Panc1 (cell line): Measurements from ENCODE around the gene KCNAB1. TPM values are rescaled to one million over a fixed set of nuclear protein-coding genes. Genes with fewer than 3 reads are reported as not detected.

Source experiments
- ATAC-seq: fragments of 200-7000 bp; cut with Tn5 transposase; 2 replicates; pipeline ENCODE4 v1.9.1; 2020; ENCODE audit warnings: mild to moderate bottlenecking, moderate library complexity
- BruUV-seq: library from RNA; stranded (reverse); fragments of 400-500 nt; replicated peaks from 2 replicates; lab custom pipeline; 2021; lab: Mats Ljungman, UMichigan
- CTCF ChIA-PET: fragments of 300-600 bp; sonication (Branson Sonifier 250); formaldehyde crosslinking; loops from one replicate; lab custom pipeline; 2022; ENCODE audit warnings: antibody characterized with exemption; lab: Charles Lee
- POLR2A ChIA-PET: fragments of 300-600 bp; sonication (Branson Sonifier 250); formaldehyde crosslinking; loops from one replicate; lab custom pipeline; 2022; ENCODE audit warnings: antibody characterized with exemption; lab: Charles Lee
- DNase-seq: peaks from one replicate; pipeline ENCODE4 v3.0.0-alpha.2; 2010; ENCODE audit warnings: low read depth, low spot score
- H3K27ac ChIP-seq: 2 replicates; pipeline ENCODE4 v1.5.1; 2011; ENCODE audit warnings: mild to moderate bottlenecking, low read length, inconsistent platforms
- H3K27me3 ChIP-seq: fragments of 200-500 bp; sonication (Bioruptor generic); 2 replicates; pipeline ENCODE4 v1.6.0; 2014; ENCODE audit warnings: low read length, inconsistent platforms; ENCODE audit not compliant: control insufficient read depth, insufficient read depth
- H3K36me3 ChIP-seq: fragments of 200-500 bp; sonication (Bioruptor generic); 2 replicates; pipeline ENCODE4 v1.5.1; 2014; ENCODE audit warnings: inconsistent platforms, mild to moderate bottlenecking, low read length, moderate library complexity; ENCODE audit not compliant: control insufficient read depth, insufficient read depth
- H3K4me1 ChIP-seq: 2 replicates; pipeline ENCODE4 v1.5.1; 2011; ENCODE audit warnings: inconsistent platforms, mild to moderate bottlenecking, low read length, moderate library complexity; ENCODE audit not compliant: control insufficient read depth, insufficient read depth
- H3K4me3 ChIP-seq, 2 experiments: 2 replicates each; pipeline ENCODE4 v1.5.1; 2011 to 2012; ENCODE audit warnings: low read depth in 2 of 2, low read length in 2 of 2, mild to moderate bottlenecking in 2 of 2, inconsistent platforms in 1 of 2, moderate library complexity in 1 of 2
- H3K9me3 ChIP-seq: fragments of 200-500 bp; sonication (Bioruptor generic); 2 replicates; pipeline ENCODE4 v1.5.1; 2014; ENCODE audit warnings: low read depth, mild to moderate bottlenecking, inconsistent platforms, low read length, moderate library complexity; ENCODE audit not compliant: control insufficient read depth, insufficient read depth
- CTCF ChIP-seq: fragments of 450-650 bp; IDR thresholded peaks from 2 replicates; pipeline ENCODE4 v1.5.1; 2017; ENCODE audit warnings: mild to moderate bottlenecking
- POLR2AphosphoS5 ChIP-seq: IDR thresholded peaks from 2 replicates; pipeline ENCODE4 v1.6.1; 2012; ENCODE audit warnings: mild to moderate bottlenecking, low read depth, low read length, moderate library complexity
- REST ChIP-seq, 2 experiments: IDR thresholded peaks; 2 replicates each; pipeline ENCODE4 v1.6.1; 2011 to 2012; ENCODE audit warnings: low read depth in 2 of 2, control low read depth in 1 of 2, low read length in 1 of 2, mild to moderate bottlenecking in 1 of 2, moderate library complexity in 1 of 2; ENCODE audit not compliant: insufficient read depth in 1 of 2
- SIN3A ChIP-seq: IDR thresholded peaks from 2 replicates; pipeline ENCODE4 v1.6.1; 2012; ENCODE audit warnings: low read depth, mild to moderate bottlenecking, low read length, moderate library complexity, borderline replicate concordance; ENCODE audit not compliant: insufficient read depth
- TCF7L2 ChIP-seq: IDR thresholded peaks from 2 replicates; pipeline ENCODE4 v1.6.1; 2011; ENCODE audit warnings: mild to moderate bottlenecking, low read depth, low read length, inconsistent platforms
- in situ Hi-C: cut with HindIII; loops from 2 replicates; pipeline ENCODE4 v1.10.0; 2016; ENCODE audit warnings: low sequenced_read_pairs, low pct_unique_long_range_greater_than_20kb
- intact Hi-C: fragments of 100-400 bp; cut with micrococcal nuclease; formaldehyde crosslinking; loops from one replicate; pipeline ENCODE4 v1.10.0; 2022; ENCODE audit not compliant: unreplicated experiment
- total RNA-seq: library from RNA; stranded (reverse); gene quantifications from one replicate; pipeline ENCODE4 v1.2.1, GENCODE V29; 2021; ENCODE audit not compliant: unreplicated experiment

KCNAB1 gene
- total RNA-seq, 1 experiment from 2014 or later, result not detected

GRCh38 chr3:156456771-156457224 lies 336.4 kb downstream of the KCNAB1 start:
- no peak overlapping the region for H3K4me3 ChIP-seq
- in situ Hi-C loops, result no loop called here
- H3K4me1 ChIP-seq, result no peaks in the 10 kb centered on the region
- ATAC-seq (0 out of 2 replicates have a peak, but pooled peaks have one; percentile 39), DNase-seq (no peak)
- CTCF ChIA-PET, result no interaction called here
- no peak for TF ChIP-seq REST (IDR thresholded peaks at IDR 0.05; ENCODE audit: insufficient read depth in 1 of 2, low read depth in 2 of 2, low read length in 1 of 2)
- TF ChIP-seq SIN3A, result no peak
- TF ChIP-seq CTCF, result no peak
- no peak for TF ChIP-seq TCF7L2
- no peak for TF ChIP-seq POLR2AphosphoS5
- H3K27me3 ChIP-seq, result peaks cover 7% of the 10 kb centered on the region; the same call in 1 of the 2 replicates
- POLR2A ChIA-PET, result no interaction called here
- no peak overlapping the region for H3K27ac ChIP-seq
- H3K36me3 ChIP-seq, result no peaks in the 10 kb centered on the region
- H3K9me3 ChIP-seq, result no peaks in the 10 kb centered on the region
- BruUV-seq, result no TSS peak
- intact Hi-C loops, result no loop called here

- DNase-seq, result no peak
- TF ChIP-seq CTCF, result no peak
- TF ChIP-seq SIN3A, result no peak
- TF ChIP-seq REST (IDR thresholded peaks at IDR 0.05; ENCODE audit: insufficient read depth in 1 of 2, low read depth in 2 of 2, low read length in 1 of 2), result no peak
- no peak for TF ChIP-seq TCF7L2
- no peak for TF ChIP-seq POLR2AphosphoS5
- H3K27me3 ChIP-seq, result peaks cover 15% of the 10 kb centered on the region; the same call in 1 of the 2 replicates
- no peak overlapping the region for H3K27ac ChIP-seq
- intact Hi-C loops (no loop called here), in situ Hi-C loops (no loop called here)
- POLR2A ChIA-PET, result no interaction called here
- no peak overlapping the region for H3K4me3 ChIP-seq
- no peaks in the 10 kb centered on the region for H3K9me3 ChIP-seq
- no TSS peak for BruUV-seq
- H3K4me1 ChIP-seq, result no peaks in the 10 kb centered on the region
- CTCF ChIA-PET, result no interaction called here
- ATAC-seq, result no peak
- no peaks in the 10 kb centered on the region for H3K36me3 ChIP-seq
These were observed 339.1 kb downstream of the KCNAB1 start for GRCh38 chr3:156459434-156459833.
